ENCODE results near the gene ALDH16A1. TPM values are rescaled to one million over a fixed set of nuclear protein-coding genes. Genes with fewer than 3 reads are reported as not detected.

ALDH16A1 gene
- 46.6 TPM for polyA plus RNA-seq (2013, experiment 1 of 4)
- 45.6 TPM for polyA plus RNA-seq (2013, experiment 2 of 4)
- 34.5 TPM for polyA plus RNA-seq (2013, experiment 3 of 4)
- 35.1 TPM for polyA plus RNA-seq (2013, experiment 4 of 4)

DNA sequence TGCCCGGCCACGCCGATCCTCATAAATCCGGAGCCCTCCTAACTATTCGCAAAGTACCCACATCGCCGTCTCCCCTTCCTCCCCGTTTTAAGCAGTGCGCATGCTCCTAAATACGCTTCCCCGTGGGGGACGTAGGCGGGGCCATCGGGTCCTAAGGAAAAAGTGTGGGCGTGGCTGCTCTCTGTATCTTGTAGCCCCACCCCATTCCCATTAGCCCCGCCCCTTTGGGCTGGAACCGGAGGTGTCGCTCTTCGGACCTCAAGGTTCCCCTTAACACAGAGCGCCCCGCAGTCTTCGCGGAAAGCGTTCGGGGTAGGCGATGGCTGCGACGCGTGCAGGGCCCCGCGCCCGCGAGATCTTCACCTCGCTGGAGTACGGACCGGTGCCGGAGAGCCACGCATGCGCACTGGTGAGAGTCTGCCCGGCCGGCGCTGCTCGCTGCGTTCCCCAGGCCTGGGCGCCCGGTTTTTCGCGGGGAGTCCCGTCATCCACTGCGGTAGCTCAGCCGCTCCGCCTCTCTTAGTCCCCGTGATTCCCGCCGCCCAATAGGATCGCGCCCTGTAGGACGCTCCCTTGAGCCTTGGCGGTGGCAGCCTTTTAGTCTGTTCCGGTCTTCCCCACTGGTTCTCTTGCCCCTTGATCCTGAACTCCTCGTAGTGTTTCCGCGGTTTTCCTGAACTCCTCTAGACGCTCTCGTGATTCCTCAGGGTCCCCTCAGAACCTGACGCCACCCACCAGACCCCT, at the start of gene ALDH16A1:
Gene ALDH16A1, plus strand, starts transcription at position 213 of the 744 bp plus-strand sequence. Its CDS starts 107 bp downstream, at position 320.
- Histone ChIP-seq H3K9me3 (ENCODE audit: control insufficient read depth, low read length) (no peaks in the 10 kb centered on the region), H3K27me3 (ENCODE audit: control insufficient read depth, insufficient read depth, low read length, poor library complexity, severe bottlenecking) (no peaks in the 10 kb centered on the region), H3K36me3 (ENCODE audit: control insufficient read depth, insufficient read depth, low read length) (peaks cover 15% of the 10 kb centered on the region), H3K4me3 (ENCODE audit: insufficient read depth, low read depth, low read length) (peak within 1 kb of the TSS; percentile 88), H3K4me1 (ENCODE audit: control insufficient read depth, insufficient read depth, low read length) (peaks cover 6% of the 10 kb centered on the region), H3K27ac (ENCODE audit: insufficient read depth, low read depth, low read length, poor library complexity, severe bottlenecking) (peak within 1 kb of the TSS; percentile 93)
- 0% methylated on average over 66 of the region's 66 CpGs for WGBS, 2 experiments

DNA sequence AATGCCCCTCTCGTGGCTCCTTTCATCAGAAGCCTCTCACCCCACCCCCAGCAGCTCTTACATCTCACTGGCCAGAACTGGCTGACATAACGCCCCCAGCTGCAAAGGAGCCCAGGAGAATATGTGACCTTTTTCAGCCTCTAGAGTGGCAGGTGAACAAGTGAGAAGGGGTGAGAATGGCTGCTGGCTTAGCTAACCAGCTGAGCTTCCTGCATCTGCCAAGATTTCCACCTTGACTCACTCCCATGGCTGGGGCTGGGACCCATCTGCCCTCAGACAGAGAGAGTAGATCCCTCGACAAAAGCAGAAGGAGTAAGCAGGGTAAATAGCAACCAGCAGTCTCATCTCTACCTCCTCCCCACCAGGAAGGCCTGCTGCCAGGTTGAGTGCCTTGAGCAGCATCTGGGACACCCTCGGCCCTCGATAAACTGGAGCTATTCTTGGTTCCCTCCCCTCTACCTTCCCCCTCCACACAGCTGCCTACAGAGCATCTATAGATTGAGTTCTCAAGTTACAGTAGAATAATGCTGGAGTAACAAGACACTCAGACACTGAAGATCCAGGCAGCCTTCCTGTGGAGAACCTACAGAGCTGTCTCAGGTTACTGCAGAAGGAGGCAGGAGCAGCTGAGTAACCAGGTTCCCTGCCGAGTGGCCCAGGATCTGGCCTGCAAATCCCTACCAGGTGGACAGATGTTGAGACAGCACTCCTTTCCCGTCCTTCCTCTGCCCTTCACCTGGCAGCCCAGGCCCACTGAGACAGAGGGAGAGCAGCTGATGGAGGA, 49.4 kb upstream of the ALDH16A1 start:
- H3K27ac ChIP-seq (ENCODE audit: insufficient read depth, low read depth, low read length, poor library complexity, severe bottlenecking), result peak overlapping the region; percentile 83
- H3K36me3 ChIP-seq (ENCODE audit: control insufficient read depth, insufficient read depth, low read length), result no peaks in the 10 kb centered on the region
- H3K4me1 ChIP-seq (ENCODE audit: control insufficient read depth, insufficient read depth, low read length), result peaks cover 32% of the 10 kb centered on the region
- H3K9me3 ChIP-seq (ENCODE audit: control insufficient read depth, low read length), result no peaks in the 10 kb centered on the region
- peak overlapping the region; percentile 12 for H3K4me3 ChIP-seq (ENCODE audit: insufficient read depth, low read depth, low read length)
- H3K27me3 ChIP-seq (ENCODE audit: control insufficient read depth, insufficient read depth, low read length, poor library complexity, severe bottlenecking), result no peaks in the 10 kb centered on the region
- whole genome bisulfite sequencing, 2 experiments, result 16 to 21% methylated on average over 7 of the region's 7 CpGs

- no peaks in the 10 kb centered on the region for H3K9me3 ChIP-seq (ENCODE audit: control insufficient read depth, low read length)
- H3K4me3 ChIP-seq (ENCODE audit: insufficient read depth, low read depth, low read length), result no peak overlapping the region
- peaks cover 17% of the 10 kb centered on the region for H3K4me1 ChIP-seq (ENCODE audit: control insufficient read depth, insufficient read depth, low read length)
- H3K27me3 ChIP-seq (ENCODE audit: control insufficient read depth, insufficient read depth, low read length, poor library complexity, severe bottlenecking), result no peaks in the 10 kb centered on the region
- 93 to 94% methylated on average over 7 of the region's 7 CpGs for WGBS, 2 experiments
- no peak overlapping the region for H3K27ac ChIP-seq (ENCODE audit: insufficient read depth, low read depth, low read length, poor library complexity, severe bottlenecking)
- no peaks in the 10 kb centered on the region for H3K36me3 ChIP-seq (ENCODE audit: control insufficient read depth, insufficient read depth, low read length)
These were observed 45.9 kb upstream of the ALDH16A1 start for GRCh38 chr19:49407079-49407478.

DNA sequence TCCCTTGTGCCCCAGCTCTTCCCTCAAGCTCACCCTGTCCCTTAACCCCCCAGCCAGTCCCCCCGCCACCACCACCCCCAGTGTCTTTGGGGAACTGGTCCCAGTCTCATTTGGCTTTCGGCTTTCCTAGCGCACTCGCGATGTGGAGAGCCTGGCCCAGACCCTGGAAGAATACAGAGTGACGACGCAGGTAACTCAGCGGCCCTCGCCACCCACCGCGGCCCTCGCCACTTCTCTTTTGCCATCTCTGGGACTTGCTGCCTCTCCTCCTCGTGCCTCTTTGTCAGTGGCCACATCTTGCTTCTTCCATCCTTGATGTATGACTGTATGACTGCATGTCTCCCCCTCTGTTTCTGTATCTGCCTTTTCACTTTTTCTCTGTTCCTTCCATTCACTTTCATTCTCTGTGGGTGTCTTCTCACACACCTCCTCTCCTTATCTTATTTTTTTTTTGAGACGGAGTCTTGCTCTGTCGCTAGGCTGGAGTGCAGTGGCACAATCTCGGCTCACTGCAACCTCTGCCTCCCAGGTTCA, 45.5 kb upstream of the ALDH16A1 start:
- H3K27ac ChIP-seq (ENCODE audit: insufficient read depth, low read depth, low read length, poor library complexity, severe bottlenecking), result no peak overlapping the region
- H3K4me3 ChIP-seq (ENCODE audit: insufficient read depth, low read depth, low read length), result no peak overlapping the region
- H3K36me3 ChIP-seq (ENCODE audit: control insufficient read depth, insufficient read depth, low read length), result no peaks in the 10 kb centered on the region
- no peaks in the 10 kb centered on the region for H3K27me3 ChIP-seq (ENCODE audit: control insufficient read depth, insufficient read depth, low read length, poor library complexity, severe bottlenecking)
- H3K9me3 ChIP-seq (ENCODE audit: control insufficient read depth, low read length), result no peaks in the 10 kb centered on the region
- 93 to 96% methylated on average over 16 of the region's 16 CpGs for WGBS, 2 experiments
- H3K4me1 ChIP-seq (ENCODE audit: control insufficient read depth, insufficient read depth, low read length), result peaks cover 16% of the 10 kb centered on the region

DNA sequence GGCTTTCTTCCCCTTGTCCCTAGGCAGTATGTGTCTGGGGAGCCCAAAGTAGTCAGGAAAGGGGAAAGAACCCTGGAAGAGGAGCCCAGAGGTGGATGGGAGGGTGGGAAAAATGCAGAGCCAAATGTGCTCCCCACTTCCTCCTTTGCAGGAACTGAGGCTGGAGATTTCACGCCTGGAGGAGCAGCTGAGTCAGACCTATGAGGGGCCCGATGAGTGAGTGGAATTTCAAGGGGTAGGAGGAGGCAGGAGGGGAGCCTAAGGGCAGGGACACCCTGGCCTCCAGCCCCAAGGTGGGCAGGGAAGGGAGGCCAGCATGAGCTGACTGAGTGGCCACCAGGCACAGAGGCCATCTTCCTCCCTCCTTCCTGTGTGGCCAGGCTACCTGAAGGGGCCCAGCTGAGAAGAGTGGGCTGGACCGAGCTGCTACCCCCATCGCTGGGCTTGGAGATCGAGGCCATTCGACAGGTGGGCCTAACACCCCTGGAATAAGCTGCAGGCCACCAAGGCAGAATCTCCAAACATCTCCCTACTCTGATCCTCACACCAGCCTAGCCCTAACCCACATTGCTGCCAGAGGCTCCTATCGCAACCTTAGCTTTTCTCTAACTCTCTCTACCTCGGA, 44.1 kb upstream of the ALDH16A1 start:
- H3K27ac ChIP-seq (ENCODE audit: insufficient read depth, low read depth, low read length, poor library complexity, severe bottlenecking), result no peak overlapping the region
- H3K4me3 ChIP-seq (ENCODE audit: insufficient read depth, low read depth, low read length), result no peak overlapping the region
- H3K36me3 ChIP-seq (ENCODE audit: control insufficient read depth, insufficient read depth, low read length), result no peaks in the 10 kb centered on the region
- H3K27me3 ChIP-seq (ENCODE audit: control insufficient read depth, insufficient read depth, low read length, poor library complexity, severe bottlenecking), result no peaks in the 10 kb centered on the region
- H3K4me1 ChIP-seq (ENCODE audit: control insufficient read depth, insufficient read depth, low read length), result peaks cover 16% of the 10 kb centered on the region
- H3K9me3 ChIP-seq (ENCODE audit: control insufficient read depth, low read length), result no peaks in the 10 kb centered on the region
- 90 to 92% methylated on average over 8 of the region's 8 CpGs for WGBS, 2 experiments

DNA sequence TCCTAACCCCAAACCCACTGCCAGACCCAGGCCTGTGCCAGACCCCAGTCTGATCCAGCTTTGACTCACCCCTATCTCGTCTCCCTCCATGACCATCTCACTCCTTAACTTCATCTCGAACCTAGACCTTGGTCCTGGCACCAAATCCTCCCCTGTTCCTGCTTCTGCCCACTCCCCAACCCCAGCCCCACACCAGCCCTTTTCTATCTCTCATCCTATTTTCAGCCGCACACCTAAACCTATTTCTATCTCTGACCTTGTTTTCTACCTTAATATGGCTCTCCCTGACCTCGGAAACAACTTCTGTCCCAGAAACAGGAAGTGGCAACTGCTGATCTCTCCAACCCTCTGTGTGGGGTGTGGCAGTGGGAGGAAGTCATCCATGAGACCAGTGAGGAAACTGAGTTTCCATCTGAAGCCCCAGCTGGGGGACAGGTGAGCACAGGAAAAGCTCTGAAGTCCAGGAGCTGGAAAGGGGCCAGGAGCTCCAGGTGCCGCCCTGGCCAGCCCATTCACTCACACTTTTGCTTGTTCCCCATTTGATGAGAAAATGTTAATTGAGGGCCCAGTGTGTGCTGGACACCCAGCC, 43.5 kb upstream of the ALDH16A1 start:
- WGBS, 2 experiments, result 93 to 96% methylated on average over 5 of the region's 5 CpGs
- no peaks in the 10 kb centered on the region for H3K9me3 ChIP-seq (ENCODE audit: control insufficient read depth, low read length)
- no peaks in the 10 kb centered on the region for H3K27me3 ChIP-seq (ENCODE audit: control insufficient read depth, insufficient read depth, low read length, poor library complexity, severe bottlenecking)

DNA sequence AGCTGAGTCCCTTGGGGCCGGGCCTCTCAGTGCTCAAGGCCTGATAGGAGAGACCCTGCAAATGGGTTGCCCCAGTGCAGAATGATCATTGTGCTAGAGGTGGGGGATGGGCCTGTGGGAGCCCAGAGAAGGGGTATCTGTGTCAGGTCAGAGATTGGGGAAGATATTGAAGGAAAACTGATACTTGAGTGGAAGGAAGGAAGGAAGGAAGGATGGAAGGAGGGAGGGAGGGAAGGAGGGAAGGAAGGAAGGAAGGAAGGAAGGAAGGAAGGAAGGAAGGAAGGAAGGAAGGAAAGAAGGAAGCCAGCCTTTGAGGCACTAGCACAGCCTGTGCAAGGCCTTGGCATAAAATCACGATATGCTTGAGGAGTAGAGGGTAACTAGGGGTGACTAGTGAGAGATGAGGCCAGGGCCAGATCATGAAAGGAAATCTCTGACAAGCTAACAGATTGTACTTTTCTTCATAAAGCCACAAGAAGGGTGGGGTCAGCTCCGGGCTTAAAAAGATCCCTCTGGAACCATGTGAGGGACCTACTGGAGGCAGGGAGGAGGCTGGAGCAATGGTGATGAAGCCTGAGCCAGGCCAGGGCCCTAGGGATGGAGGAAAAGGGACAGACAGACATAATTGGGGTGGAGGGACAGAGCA, 41.2 kb upstream of the ALDH16A1 start:
- Histone ChIP-seq H3K9me3 (ENCODE audit: control insufficient read depth, low read length) (no peaks in the 10 kb centered on the region), H3K27ac (ENCODE audit: insufficient read depth, low read depth, low read length, poor library complexity, severe bottlenecking) (no peak overlapping the region), H3K4me1 (ENCODE audit: control insufficient read depth, insufficient read depth, low read length) (peaks cover 19% of the 10 kb centered on the region), H3K36me3 (ENCODE audit: control insufficient read depth, insufficient read depth, low read length) (no peaks in the 10 kb centered on the region), H3K4me3 (ENCODE audit: insufficient read depth, low read depth, low read length) (no peak overlapping the region), H3K27me3 (ENCODE audit: control insufficient read depth, insufficient read depth, low read length, poor library complexity, severe bottlenecking) (no peaks in the 10 kb centered on the region)
- 90 to 92% methylated on average over 3 of the region's 3 CpGs for WGBS, 2 experiments

More for the DNA sequence above, 43.5 kb upstream of the ALDH16A1 start:
- H3K27ac ChIP-seq (ENCODE audit: insufficient read depth, low read depth, low read length, poor library complexity, severe bottlenecking), result no peak overlapping the region
- H3K4me1 ChIP-seq (ENCODE audit: control insufficient read depth, insufficient read depth, low read length), result peaks cover 10% of the 10 kb centered on the region
- no peak overlapping the region for H3K4me3 ChIP-seq (ENCODE audit: insufficient read depth, low read depth, low read length)
- H3K36me3 ChIP-seq (ENCODE audit: control insufficient read depth, insufficient read depth, low read length), result no peaks in the 10 kb centered on the region

GRCh38 chr19:49413348-49413747, 39.7 kb upstream of the ALDH16A1 start:
- no peak overlapping the region for H3K4me3 ChIP-seq (ENCODE audit: insufficient read depth, low read depth, low read length)
- no peaks in the 10 kb centered on the region for H3K36me3 ChIP-seq (ENCODE audit: control insufficient read depth, insufficient read depth, low read length)
- H3K4me1 ChIP-seq (ENCODE audit: control insufficient read depth, insufficient read depth, low read length), result peaks cover 23% of the 10 kb centered on the region
- H3K9me3 ChIP-seq (ENCODE audit: control insufficient read depth, low read length), result no peaks in the 10 kb centered on the region
- 78 to 80% methylated on average over 9 of the region's 9 CpGs for WGBS, 2 experiments
- H3K27ac ChIP-seq (ENCODE audit: insufficient read depth, low read depth, low read length, poor library complexity, severe bottlenecking), result no peak overlapping the region
- no peaks in the 10 kb centered on the region for H3K27me3 ChIP-seq (ENCODE audit: control insufficient read depth, insufficient read depth, low read length, poor library complexity, severe bottlenecking)

GRCh38 chr19:49414256-49414655, 38.8 kb upstream of the ALDH16A1 start:
- WGBS, 2 experiments, result 89 to 96% methylated on average over 3 of the region's 3 CpGs
- Histone ChIP-seq H3K27me3 (ENCODE audit: control insufficient read depth, insufficient read depth, low read length, poor library complexity, severe bottlenecking) (peaks cover 4% of the 10 kb centered on the region), H3K27ac (ENCODE audit: insufficient read depth, low read depth, low read length, poor library complexity, severe bottlenecking) (no peak overlapping the region), H3K4me1 (ENCODE audit: control insufficient read depth, insufficient read depth, low read length) (peaks cover 20% of the 10 kb centered on the region), H3K36me3 (ENCODE audit: control insufficient read depth, insufficient read depth, low read length) (no peaks in the 10 kb centered on the region), H3K4me3 (ENCODE audit: insufficient read depth, low read depth, low read length) (no peak overlapping the region), H3K9me3 (ENCODE audit: control insufficient read depth, low read length) (no peaks in the 10 kb centered on the region)
